ENCODE results near the gene BRD1. TPM values are rescaled to one million over a fixed set of nuclear protein-coding genes. Genes with fewer than 3 reads are reported as not detected.

Gene BRD1
- total RNA-seq, 2 experiments from 2014 or later = 29.1 to 31.2 TPM

DNA sequence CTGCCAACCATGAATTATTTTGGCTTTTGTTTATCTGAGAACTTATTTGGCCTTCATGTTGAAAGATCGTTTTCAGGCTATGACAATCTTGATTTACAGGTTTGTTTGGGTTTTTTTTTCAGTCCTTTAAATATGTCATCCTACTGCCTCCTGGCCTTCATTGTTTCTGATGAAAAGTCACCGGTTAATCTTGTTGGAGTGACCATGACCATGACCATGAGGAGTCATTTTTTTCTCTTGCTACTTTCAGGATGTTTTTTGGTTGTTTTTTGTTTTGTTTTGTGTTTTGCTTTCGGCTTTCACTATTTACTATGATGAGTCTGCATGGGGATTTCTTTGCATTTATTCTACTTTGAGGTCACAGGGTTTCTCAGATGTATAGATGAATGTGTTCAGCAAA lies 81.6 kb downstream of the BRD1 start:
- CTCF ChIA-PET = no interaction called here
- POLR2A ChIA-PET = no interaction called here

DNA sequence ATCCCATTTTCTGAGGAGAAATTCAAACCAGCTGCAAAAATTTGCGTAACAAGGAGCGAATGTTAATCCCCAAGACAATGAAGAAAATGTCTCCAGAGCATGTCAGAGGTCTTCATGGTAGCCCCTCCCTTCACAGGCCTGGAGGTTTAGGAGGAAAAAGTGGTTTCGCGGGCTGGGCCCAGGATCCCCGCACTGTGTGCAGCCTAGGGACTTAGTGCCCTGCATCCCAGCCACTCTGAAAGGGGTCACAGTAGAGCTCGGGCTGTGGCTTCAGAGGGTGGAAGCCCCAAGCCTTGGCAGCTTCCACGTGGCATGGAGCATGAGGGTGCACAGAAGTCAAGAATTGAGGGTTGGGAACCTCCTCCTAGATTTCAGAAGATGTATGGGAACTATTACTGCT lies 87.4 kb downstream of the BRD1 start:
- ChIA-PET POLR2A (no interaction called here), CTCF (no interaction called here)

DNA sequence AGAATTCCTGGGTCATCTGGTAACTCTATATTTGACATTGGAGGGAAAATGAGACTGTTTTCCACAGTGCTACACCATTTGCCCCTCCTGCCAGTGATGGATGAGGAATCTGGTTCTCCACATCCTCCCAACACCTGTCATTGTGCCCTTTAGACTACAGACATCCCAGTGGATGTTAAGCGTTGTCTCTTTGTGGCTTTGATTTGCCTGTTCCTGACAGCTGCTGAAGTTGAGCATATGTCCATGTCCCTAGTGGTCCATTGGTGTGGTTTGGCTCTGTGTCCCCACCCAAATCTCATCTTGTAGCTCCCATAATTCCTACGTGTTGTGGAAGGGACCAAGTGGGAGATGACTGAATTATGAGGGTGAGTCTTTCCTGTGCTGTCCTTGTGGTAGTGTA lies 88.5 kb downstream of the BRD1 start:
- ChIA-PET CTCF (no interaction called here), POLR2A (no interaction called here)

DNA sequence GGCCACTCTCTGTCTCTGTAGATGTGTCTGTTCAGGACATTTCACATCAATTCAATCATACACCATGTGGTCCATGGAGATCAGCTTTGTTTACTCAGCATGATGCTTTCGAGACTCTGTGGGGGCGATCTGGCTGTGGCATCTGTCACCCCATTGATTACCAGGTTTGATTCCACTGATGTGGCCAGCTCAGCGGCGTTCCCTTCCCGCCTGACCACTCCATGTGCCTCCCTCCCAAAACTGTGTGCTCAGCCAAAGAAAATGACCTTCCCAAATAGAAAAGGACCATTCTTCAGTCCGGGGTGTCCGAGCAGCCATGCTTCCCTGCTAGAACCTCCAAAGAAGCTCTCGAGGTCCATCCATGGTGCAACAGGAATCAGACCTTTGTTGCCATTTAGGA lies 89.1 kb downstream of the BRD1 start:
- CTCF ChIA-PET = no interaction called here
- POLR2A ChIA-PET = no interaction called here

DNA sequence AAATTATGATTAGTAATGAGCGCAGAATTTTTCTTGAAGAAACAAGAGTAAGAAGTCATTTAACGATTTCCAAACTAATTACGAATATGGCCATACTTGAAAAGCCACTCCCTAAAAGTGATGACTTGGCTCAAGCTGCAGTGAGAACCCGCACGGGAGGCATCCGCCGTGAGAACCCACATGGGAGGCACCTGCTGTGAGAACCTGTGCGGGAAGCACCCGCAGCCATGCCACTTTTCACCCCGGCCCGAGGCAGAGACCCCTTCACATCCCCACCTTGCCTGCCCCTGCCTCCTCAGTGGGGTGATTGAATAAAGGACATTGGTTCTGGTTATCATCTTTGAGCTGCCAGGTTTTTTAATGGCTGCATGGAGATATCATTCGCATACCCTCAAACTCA lies 89.7 kb downstream of the BRD1 start:
- ChIA-PET CTCF (interaction anchor here (0.6 kb wide), 1 partner anchor 134 kb away, joined by 3 read pairs; no protein-coding TSS in a partner anchor), POLR2A (no interaction called here)

DNA sequence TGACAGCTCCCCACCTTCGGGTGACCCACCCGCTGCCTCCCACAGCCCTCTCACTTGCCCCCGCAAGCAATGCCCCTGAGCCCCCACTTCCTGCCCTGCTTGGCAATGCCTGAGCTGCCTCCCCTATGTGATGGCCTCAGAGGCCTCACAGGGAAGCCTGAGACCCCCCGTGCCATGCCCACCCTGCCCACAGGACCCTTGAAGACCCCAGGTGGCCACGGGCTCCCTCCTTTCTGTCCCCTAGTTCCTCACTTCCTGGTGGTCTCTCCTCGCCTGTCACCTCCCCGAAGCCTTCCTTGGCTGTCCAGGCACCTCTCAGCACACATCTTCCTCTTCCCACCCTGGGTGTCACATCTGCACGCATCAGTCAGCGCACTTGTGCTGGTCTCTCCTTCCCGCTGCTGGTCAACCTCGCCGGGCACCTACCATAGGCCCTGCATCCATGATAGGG lies 90.5 kb downstream of the BRD1 start:
- POLR2A ChIA-PET = no interaction called here
- CTCF ChIA-PET = interaction anchor here (0.6 kb wide), 1 partner anchor 135 kb away, joined by 3 read pairs; no protein-coding TSS in a partner anchor

DNA sequence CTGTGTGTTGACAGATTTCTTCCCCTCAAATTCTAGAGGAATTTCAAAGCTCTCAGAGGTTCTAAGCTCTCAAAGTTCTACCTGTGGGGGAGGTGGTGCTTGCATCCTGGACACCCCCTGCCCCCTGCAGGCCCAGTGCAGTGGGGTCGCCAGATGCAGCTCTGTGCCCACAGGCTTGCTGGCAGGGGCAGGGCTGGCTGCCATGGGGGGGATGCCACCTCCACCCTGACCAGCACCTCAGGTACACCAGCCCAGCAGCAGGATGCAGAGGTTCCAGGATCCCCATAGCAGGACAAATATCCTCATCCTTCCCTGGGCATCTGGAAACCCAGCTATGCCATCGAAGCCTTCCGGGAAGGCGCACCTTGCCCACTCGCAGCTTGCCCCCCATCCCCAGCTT lies 91.1 kb downstream of the BRD1 start:
- POLR2A ChIA-PET = no interaction called here
- CTCF ChIA-PET = no interaction called here

DNA sequence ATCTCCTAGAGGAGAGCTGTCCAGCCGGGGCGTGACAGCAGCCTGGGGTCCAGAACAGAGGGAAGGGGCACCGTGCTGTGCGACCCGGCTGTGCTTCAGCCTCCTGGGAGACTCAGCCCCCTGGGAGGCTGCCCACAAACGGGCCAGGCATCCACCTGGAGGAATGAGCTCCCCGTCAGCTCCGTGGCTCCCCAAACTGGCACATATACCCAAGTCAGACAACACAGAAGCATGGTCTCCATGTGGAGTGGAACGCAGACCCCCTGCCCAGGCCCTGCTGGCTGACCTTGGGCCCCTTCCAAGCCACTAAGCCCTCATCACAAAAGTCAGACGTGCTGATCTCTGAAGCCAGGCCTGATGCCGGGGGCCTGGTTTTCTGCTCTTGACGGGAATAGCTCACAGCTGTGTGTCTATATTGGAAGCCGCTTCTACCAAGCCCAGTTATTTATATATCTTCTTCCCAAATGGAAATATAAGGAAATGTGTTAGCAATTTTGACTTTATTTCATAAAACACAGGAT lies 91.7 kb downstream of the BRD1 start:
- CTCF ChIA-PET = no interaction called here

DNA sequence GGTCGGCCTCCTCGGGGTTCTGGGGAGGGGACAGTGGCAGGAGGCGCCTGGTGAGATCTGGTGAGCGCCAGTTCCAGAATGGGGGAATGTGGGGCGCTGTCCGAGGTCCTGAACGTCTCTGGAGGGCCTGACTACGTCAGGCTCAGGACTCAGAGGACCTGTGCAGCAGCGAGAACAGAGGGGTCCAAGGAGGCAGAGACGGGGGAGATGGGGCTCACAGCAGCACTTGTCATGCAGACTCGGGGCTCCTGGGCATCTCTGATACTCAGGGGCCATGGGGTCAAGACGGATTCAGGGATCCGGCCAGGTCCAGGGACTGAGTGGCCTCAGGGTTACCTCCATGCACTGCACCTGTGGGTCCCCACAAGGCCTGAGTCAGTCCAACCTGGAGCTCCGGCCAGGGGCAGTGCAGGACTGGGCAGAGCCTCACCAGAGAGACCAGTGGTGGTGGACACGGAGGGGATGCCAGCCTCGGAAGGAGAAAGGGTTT lies 92.2 kb downstream of the BRD1 start:
- ChIA-PET POLR2A (no interaction called here), CTCF (no interaction called here)

More for the DNA sequence above, 91.7 kb downstream of the BRD1 start:
- POLR2A ChIA-PET = no interaction called here

DNA sequence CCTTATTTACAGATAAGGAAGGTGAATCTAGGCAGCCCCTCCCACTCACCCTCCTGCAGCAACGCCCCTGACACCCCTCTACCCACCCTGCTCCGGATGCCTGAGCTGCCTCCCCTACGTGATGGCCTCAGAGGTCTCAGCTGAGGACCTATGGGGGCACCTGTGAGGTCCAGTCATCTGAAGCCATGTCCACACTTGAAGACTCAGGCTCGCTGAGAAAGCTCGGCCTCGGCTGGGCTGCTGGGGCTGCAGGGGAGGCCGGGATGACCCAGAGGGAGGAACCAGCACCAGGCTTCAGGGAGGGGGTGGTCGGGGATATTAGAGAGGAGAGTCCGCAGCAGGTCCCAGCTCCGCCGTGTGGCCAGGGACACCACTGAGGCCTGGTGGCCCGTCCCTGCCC lies 92.8 kb downstream of the BRD1 start:
- CTCF ChIA-PET = no interaction called here
- POLR2A ChIA-PET = no interaction called here

DNA sequence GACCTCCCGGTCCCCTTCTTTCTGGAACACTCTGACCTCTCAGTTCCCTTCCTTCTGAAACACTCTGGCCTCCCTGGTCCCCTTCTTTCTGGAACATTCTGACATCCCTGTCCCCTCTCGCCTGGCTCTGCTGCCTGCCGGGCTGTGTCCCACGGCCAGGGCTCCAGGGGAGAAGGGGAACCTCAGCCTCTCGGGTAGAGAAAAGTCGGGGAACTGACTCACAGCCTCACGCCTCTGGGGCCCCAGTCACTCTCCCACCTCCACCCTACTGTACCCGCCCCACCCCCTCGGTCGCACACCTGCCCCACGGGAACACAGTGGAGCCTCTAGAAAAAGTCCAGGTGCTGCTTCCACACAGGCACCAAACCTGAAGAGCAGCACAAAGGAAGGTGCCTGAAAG lies 93.3 kb downstream of the BRD1 start:
- CTCF ChIA-PET = no interaction called here
- POLR2A ChIA-PET = no interaction called here

DNA sequence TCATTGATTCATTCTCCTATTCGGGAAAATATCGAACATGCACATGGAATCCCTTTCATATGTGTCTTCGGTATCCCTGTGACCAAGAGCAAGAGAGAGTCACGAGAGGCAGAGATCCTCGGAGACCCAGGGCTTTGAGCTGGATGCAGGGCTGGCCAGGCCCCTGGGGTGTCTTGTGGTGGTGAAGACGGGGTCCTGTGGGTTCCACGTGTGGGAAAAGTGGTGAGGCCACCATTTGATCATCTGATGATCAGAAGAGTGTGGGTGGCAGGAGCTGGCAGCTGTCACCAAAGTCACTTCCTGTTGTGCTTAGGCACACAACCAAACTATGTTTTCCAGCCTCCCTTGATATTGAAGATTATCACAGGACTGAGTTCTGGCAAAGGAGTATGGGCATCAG lies 94.0 kb downstream of the BRD1 start:
- ChIA-PET POLR2A (no interaction called here), CTCF (no interaction called here)

DNA sequence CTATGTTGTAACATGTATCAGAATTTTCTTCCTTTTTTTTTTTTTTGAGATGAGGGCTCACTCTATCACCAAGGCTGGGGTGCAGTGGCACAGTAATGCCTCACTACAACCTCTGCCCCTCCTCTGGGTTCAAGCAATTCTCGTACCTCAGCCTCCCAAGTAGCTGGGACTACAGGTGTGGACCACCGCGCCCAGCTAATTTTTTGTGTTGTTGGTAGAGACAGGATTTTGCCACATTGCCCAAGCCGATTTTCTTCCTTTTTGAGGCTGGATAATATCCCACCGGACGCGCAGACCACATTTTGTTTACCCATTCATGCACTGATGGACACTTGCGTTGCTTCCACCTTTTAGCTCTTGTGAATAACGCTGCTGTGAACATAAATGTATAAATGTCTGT lies 97.0 kb downstream of the BRD1 start:
- ChIA-PET POLR2A (no interaction called here), CTCF (no interaction called here)

DNA sequence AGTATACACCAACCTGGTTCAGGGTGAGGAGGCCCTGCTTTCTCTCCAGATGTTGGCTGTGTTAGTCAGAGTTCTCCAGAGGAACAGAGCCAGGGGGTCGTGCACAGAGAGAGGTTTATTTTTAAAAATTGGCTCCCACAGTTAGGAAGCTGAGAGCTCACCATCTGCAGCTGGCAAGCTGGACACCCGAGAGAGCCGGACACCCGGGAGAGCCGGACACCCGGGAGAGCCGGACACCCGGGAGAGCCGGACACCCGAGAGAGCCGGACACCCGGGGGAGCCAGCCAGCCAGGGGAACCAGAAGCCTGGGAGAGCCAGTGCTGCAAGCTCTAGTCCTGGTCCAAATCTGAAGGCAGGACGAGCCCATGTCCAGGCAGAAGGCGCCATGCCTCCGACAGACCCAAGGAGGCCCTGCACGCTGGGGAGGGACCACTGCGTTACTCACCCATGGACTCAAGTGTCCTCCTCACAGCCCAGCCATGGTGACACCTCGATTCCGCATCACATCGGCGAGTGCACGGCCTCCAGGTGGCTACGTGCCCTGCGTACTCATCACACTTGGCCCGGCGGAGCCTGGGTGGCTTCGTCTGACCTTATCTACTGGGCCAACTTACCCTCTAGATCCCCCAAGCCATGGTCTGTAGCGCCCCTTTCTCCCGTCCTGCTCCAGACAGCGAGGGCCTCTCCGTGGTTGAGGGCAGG lies 99.0 kb downstream of the BRD1 start:
- ChIA-PET CTCF (no interaction called here), POLR2A (no interaction called here)

DNA sequence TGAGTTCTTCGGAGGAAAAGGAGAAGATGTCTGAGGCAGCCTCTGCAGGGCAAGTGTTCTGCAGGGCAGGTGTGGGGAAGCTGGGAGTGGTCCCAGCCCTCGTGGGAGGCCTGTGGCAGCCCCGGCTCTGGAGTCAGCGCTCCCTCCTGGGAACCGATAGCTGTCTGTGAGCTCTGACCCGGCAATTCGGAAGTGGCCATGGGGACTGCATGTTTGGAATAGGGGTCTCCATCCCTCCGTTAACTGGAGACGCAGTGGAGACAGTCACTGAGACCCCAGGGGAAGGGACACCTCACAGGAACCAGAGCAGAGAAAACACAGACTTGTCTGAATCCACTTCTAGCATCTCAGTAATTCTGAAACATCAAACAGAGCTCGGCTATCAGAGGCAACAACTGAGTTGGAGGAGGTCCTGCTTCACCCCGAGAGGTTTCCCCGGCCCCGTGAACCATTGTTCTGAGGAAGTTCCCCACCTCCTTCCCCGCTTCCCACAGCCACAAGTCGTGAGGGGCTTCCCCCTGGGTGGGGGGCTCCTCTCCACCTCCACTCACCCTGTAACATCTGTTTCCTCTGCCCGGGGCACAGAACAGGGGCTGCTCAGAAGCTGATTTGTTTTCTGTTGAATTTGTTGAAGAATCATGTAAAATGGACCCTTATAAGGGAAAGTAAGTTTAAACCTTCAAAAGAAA lies 99.6 kb downstream of the BRD1 start:
- ChIA-PET POLR2A (no interaction called here), CTCF (no interaction called here)

DNA sequence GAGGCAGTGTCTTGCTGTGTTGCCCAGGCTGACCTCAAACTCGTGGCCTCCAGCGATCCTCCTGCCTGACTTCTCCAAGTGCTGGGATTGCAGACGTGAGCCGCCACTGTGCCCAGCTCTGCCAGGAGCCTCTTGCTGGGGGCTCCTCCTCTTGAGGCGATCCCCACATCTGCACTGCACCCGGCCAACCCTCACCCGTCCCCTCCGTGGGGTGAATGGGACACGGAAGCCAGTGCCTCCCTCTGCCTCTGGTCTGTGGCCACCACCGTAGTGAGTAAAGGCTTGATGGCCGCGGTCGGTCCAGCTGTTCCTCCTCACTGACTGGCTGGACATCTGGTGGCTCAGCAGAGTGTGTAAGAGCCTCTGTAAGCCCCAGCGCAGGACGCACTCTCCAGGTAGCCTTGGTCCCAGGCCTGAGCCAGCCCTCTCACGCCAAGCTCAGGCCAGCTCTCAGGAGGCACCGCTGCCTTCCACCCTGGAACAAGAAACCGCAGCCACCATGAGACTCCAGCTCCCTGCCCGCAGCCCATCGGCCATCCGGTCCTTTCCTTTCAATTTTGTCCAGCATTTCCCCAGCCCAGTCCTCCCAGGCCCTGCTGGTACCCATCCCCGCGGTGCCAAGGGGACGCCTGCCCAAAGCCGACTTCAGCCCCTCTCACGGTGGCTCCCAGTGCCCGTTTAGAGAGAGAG lies 100.3 kb downstream of the BRD1 start:
- CTCF ChIA-PET = no interaction called here
- POLR2A ChIA-PET = no interaction called here

DNA sequence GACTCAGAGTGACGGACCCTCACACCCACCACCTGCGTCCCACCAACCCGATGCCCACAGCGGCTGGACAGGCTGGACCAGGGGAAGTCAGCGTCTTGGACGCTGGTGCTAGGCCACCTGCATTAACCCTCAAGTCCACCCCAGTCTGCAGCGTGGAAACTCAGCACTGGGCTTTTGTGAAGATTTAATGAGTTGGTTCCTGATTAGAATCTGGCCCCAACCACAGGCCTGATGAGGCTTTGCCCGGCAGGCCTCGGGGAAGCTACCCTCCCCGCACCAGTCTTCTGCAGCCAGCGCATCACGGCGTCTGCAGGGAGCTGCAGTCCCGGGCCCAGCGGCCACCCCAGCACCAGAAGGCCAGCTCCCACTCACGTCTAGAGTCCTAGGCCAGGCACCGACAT lies 101.0 kb downstream of the BRD1 start:
- POLR2A ChIA-PET = no interaction called here
- CTCF ChIA-PET = no interaction called here

DNA sequence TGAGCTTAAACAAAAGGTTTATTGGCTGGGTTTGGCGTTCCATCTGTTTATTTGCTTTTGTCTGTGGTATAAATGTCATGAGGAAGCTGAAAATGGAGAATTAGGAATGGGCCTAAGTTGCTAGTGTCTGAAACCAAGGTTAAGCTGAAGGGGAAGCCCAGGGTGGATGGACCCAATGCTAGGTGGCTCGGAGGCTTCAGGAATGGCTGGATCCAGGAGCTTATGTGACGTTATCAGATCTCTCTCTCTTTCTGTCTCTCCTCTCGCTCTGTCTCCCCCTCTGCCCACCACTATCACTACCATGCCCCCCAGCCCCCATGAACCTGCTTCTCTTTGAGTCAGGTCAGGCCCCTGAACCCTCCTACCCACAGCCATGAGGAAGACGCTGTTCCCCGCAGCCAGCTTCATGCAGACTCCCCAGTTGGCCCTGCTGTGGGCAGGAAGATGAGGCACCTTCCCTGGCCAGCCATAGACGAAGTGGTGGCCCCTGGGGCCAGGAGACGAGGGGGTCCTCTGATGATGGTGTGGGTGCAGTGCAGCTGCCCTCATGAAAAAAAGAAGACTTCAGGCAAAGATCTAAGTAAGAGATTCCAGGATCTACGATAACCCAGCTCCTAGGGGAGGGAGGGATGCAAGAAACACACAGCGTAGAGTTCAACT lies 101.5 kb downstream of the BRD1 start:
- ChIA-PET POLR2A (interaction anchor here (0.5 kb wide), 1 partner anchor 166 kb away, joined by 9 read pairs; no protein-coding TSS in a partner anchor), CTCF (no interaction called here)

DNA sequence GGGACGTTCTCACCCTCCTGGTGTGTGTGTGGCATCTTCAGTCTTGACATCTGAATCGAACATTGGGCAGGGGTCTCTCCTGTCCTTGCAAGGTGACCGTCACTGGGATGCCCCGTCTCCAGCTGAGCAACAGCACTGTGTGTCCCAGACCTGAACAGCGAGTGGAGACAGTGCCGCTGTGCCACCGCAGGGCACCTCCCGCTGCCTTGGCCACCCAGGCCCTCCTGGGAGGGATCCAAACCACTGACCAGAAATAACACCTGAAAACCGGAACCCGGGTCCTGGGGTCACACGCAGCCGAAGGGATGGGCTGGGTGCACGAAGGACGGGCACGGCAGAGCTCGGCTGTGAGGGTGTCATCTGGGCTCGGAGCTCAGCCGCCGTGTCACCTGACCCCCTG lies 102.2 kb downstream of the BRD1 start:
- POLR2A ChIA-PET = no interaction called here
- CTCF ChIA-PET = no interaction called here

DNA sequence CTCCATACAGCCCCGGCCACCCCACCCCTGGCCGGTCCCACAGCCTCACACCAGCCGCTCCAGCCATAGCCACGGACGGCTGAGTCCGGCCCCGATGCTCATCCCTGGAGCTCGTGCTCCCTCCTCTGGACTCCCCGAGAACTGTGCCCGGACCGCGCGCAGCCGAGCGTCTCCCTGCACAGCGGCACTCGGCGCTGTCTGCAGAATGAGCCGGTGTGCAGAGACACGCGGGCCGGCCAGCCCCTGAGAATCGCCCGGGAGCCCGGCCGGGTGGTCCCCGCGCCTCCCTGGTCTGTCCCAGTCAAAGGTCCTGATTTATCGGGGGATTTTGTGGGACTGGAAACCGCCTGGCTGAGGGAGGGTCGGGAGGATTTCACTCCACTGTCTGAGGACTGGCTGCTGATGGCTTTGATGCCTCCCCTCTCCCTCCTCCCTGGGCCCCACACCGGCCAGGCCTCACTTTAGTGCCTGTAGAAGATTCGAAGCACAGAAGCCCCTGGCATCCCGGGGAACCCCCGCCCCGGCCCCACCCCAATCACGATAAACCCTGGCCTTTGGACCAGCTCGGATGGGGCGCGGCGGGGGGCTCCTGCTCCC lies 102.7 kb downstream of the BRD1 start:
- POLR2A ChIA-PET = no interaction called here
- CTCF ChIA-PET = interaction anchor here (1.4 kb wide), 1 partner anchor 38 kb away, joined by 4 read pairs; no protein-coding TSS in a partner anchor

All from activated CD8-positive, alpha-beta memory T cell treated with anti-CD3 and anti-CD28 coated beads for 36 hours (primary cell).